ENCODE data around the gene TALDO1.

TALDO1 gene

GRCh38 chr11:770642-771616 is 23.7 kb downstream of the TALDO1 start:
- TF ChIP-seq, protein P1, sequence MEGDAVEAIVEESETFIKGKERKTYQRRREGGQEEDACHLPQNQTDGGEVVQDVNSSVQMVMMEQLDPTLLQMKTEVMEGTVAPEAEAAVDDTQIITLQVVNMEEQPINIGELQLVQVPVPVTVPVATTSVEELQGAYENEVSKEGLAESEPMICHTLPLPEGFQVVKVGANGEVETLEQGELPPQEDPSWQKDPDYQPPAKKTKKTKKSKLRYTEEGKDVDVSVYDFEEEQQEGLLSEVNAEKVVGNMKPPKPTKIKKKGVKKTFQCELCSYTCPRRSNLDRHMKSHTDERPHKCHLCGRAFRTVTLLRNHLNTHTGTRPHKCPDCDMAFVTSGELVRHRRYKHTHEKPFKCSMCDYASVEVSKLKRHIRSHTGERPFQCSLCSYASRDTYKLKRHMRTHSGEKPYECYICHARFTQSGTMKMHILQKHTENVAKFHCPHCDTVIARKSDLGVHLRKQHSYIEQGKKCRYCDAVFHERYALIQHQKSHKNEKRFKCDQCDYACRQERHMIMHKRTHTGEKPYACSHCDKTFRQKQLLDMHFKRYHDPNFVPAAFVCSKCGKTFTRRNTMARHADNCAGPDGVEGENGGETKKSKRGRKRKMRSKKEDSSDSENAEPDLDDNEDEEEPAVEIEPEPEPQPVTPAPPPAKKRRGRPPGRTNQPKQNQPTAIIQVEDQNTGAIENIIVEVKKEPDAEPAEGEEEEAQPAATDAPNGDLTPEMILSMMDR (IDR thresholded peaks at IDR 0.05; ENCODE audit: low read length): no peak
- TF ChIP-seq EZH2phosphoT487 (IDR thresholded peaks at IDR 0.05; ENCODE audit: low read length) (no peak), EZH2 (optimal IDR thresholded peaks at IDR 0.05; ENCODE audit: low read depth, low read length) (no peak)
- H4K20me1 ChIP-seq (ENCODE audit: insufficient read depth, low read length): no peaks in the 10 kb centered on the region; the same call in 1 of the 2 replicates
- peaks cover 8% of the 10 kb centered on the region for H3F3A ChIP-seq (ENCODE audit: insufficient read depth, low read length)
- H3K79me2 ChIP-seq (ENCODE audit: low read length): peaks cover 51% of the 10 kb centered on the region
- no peaks in the 10 kb centered on the region for H3K9me2 ChIP-seq (replicated peaks; ENCODE audit: insufficient read depth, low read length)
- no peak overlapping the region for H2AFZ ChIP-seq (ENCODE audit: low read length)
- DNase-seq: peak; percentile 2
- no peak overlapping the region for H3K4me2 ChIP-seq (ENCODE audit: low read depth, low read length)
- no peaks in the 10 kb centered on the region for H3K4me1 ChIP-seq (ENCODE audit: low read length)
- no peaks in the 10 kb centered on the region for H3K27me3 ChIP-seq (replicated peaks; ENCODE audit: insufficient read depth, low read length)
- peaks cover 9% of the 10 kb centered on the region for H3K36me3 ChIP-seq (replicated peaks; ENCODE audit: insufficient read depth, low read length)
- H3K9ac ChIP-seq (ENCODE audit: low read length): no peak overlapping the region
- no peaks in the 10 kb centered on the region for H3K9me3 ChIP-seq (replicated peaks; ENCODE audit: insufficient read depth, low read length)
- H3K27ac ChIP-seq (ENCODE audit: low read length): no peak overlapping the region
- H3K4me3 ChIP-seq (ENCODE audit: low read length): no peak overlapping the region

DNA sequence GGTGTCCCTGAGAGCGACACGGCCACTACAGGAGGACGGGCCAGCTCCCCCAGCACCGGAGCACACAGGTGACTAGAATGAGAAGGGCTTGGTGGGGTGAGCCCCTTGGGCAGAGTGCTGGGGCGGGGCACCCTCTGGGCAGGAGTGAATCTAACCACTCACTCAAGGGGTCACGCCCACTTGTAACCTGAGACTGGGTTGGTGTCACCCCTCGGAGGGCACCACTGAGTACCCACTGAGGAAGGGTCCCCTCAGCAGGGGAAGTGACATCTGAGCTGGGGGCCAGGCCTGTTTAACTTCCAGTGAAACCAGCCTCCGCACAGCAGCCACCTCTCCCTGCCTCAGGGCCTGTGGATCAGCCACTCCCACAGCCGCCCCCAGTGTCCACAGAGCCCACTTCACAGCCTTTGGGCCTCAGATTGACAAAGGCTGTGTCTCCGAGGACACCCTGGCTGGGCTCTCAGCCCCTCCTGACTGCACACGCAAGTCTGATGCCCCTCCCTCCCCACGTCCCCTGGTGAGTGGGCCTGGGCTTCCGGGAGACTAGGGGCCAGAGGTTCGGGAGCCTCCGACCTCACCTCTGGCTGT is 24.4 kb downstream of the TALDO1 start:
- Histone ChIP-seq H3K4me2 (ENCODE audit: low read depth, low read length) (no peak overlapping the region), H4K20me1 (ENCODE audit: insufficient read depth, low read length) (no peaks in the 10 kb centered on the region; the same call in 1 of the 2 replicates), H3K9me3 (replicated peaks; ENCODE audit: insufficient read depth, low read length) (no peaks in the 10 kb centered on the region), H3K4me1 (ENCODE audit: low read length) (no peaks in the 10 kb centered on the region), H3F3A (ENCODE audit: insufficient read depth, low read length) (peaks cover 6% of the 10 kb centered on the region), H3K27me3 (replicated peaks; ENCODE audit: insufficient read depth, low read length) (no peaks in the 10 kb centered on the region), H3K4me3 (ENCODE audit: low read length) (no peak overlapping the region), H3K36me3 (replicated peaks; ENCODE audit: insufficient read depth, low read length) (peaks cover 9% of the 10 kb centered on the region), H3K79me2 (ENCODE audit: low read length) (peaks cover 58% of the 10 kb centered on the region), H2AFZ (ENCODE audit: low read length) (no peak overlapping the region), H3K9ac (ENCODE audit: low read length) (no peak overlapping the region), H3K27ac (ENCODE audit: low read length) (no peak overlapping the region), H3K9me2 (replicated peaks; ENCODE audit: insufficient read depth, low read length) (no peaks in the 10 kb centered on the region)
- TF ChIP-seq EZH2 (optimal IDR thresholded peaks at IDR 0.05; ENCODE audit: low read depth, low read length): no peak
- no peak for TF ChIP-seq EZH2phosphoT487 (IDR thresholded peaks at IDR 0.05; ENCODE audit: low read length)
- TF ChIP-seq, protein P1 (IDR thresholded peaks at IDR 0.05; ENCODE audit: low read length): no peak
- DNase-seq: peak; percentile 2

GRCh38 chr11:772429-773390 is 25.4 kb downstream of the TALDO1 start:
- Histone ChIP-seq H3K27me3 (replicated peaks; ENCODE audit: insufficient read depth, low read length) (no peaks in the 10 kb centered on the region), H2AFZ (ENCODE audit: low read length) (no peak overlapping the region), H3K9me2 (replicated peaks; ENCODE audit: insufficient read depth, low read length) (no peaks in the 10 kb centered on the region), H3K27ac (ENCODE audit: low read length) (no peak overlapping the region), H3F3A (ENCODE audit: insufficient read depth, low read length) (no peaks in the 10 kb centered on the region), H4K20me1 (ENCODE audit: insufficient read depth, low read length) (no peaks in the 10 kb centered on the region; the same call in 1 of the 2 replicates), H3K9me3 (replicated peaks; ENCODE audit: insufficient read depth, low read length) (no peaks in the 10 kb centered on the region), H3K36me3 (replicated peaks; ENCODE audit: insufficient read depth, low read length) (peaks cover 9% of the 10 kb centered on the region), H3K4me2 (ENCODE audit: low read depth, low read length) (no peak overlapping the region), H3K4me3 (ENCODE audit: low read length) (no peak overlapping the region), H3K79me2 (ENCODE audit: low read length) (peaks cover 63% of the 10 kb centered on the region), H3K4me1 (ENCODE audit: low read length) (no peaks in the 10 kb centered on the region), H3K9ac (ENCODE audit: low read length) (no peak overlapping the region)
- no peak for TF ChIP-seq EZH2 (optimal IDR thresholded peaks at IDR 0.05; ENCODE audit: low read depth, low read length)
- TF ChIP-seq, protein P1 (IDR thresholded peaks at IDR 0.05; ENCODE audit: low read length): no peak
- no peak for TF ChIP-seq EZH2phosphoT487 (IDR thresholded peaks at IDR 0.05; ENCODE audit: low read length)
- DNase-seq: no peak

All from MM.1S (cell line).